Measurements from ENCODE around the gene DNM2.
"Not testable (repeated sequence)": the region's sequence is repeated elsewhere in the genome, so short reads cannot be mapped to it uniquely, and the experiment has no call there.

DNM2 gene

GRCh38 chr19:10752237-10752912 lies 34.5 kb downstream of the DNM2 start:
- no peak for DNase-seq (ENCODE audit: low read depth)

- no peak for DNase-seq (ENCODE audit: low read depth)
Measured at GRCh38 chr19:10752913-10753704, 35.2 kb downstream of the DNM2 start.

- DNase-seq (ENCODE audit: low read depth), result no peak
Measured at GRCh38 chr19:10756371-10756770, 38.5 kb downstream of the DNM2 start.

- no peak for DNase-seq (ENCODE audit: low read depth)
Measured at GRCh38 chr19:10756791-10757190, 38.9 kb downstream of the DNM2 start.

- DNase-seq (ENCODE audit: low read depth), result not testable (repeated sequence)
Measured at GRCh38 chr19:10758050-10758449, 40.2 kb downstream of the DNM2 start.

GRCh38 chr19:10758978-10759377 lies 41.1 kb downstream of the DNM2 start:
- no peak for DNase-seq (ENCODE audit: low read depth)

GRCh38 chr19:10760273-10760944 lies 42.5 kb downstream of the DNM2 start:
- DNase-seq (ENCODE audit: low read depth), result no peak

GRCh38 chr19:10761443-10762250 lies 43.8 kb downstream of the DNM2 start:
- no peak for DNase-seq (ENCODE audit: low read depth)

- DNase-seq (ENCODE audit: low read depth), result no peak
Measured at GRCh38 chr19:10762656-10763055, 44.8 kb downstream of the DNM2 start.

- DNase-seq (ENCODE audit: low read depth), result no peak
Measured at GRCh38 chr19:10763411-10763810, 45.5 kb downstream of the DNM2 start.

GRCh38 chr19:10763828-10764339 lies 46.0 kb downstream of the DNM2 start:
- DNase-seq (ENCODE audit: low read depth), result no peak

GRCh38 chr19:10764340-10764894 lies 46.5 kb downstream of the DNM2 start:
- DNase-seq (ENCODE audit: low read depth), result no peak

- DNase-seq (ENCODE audit: low read depth), result no peak
Measured at GRCh38 chr19:10766049-10766623, 48.3 kb downstream of the DNM2 start.

GRCh38 chr19:10766671-10767201 lies 48.9 kb downstream of the DNM2 start:
- DNase-seq (ENCODE audit: low read depth), result no peak

- no peak for DNase-seq (ENCODE audit: low read depth)
Measured at GRCh38 chr19:10767726-10768125, 49.8 kb downstream of the DNM2 start.

- DNase-seq (ENCODE audit: low read depth), result no peak
Measured at GRCh38 chr19:10768369-10768768, 50.5 kb downstream of the DNM2 start.

- no peak for DNase-seq (ENCODE audit: low read depth)
Measured at GRCh38 chr19:10768936-10769335, 51.1 kb downstream of the DNM2 start.

- DNase-seq (ENCODE audit: low read depth), result no peak
Measured at GRCh38 chr19:10769533-10770491, 51.9 kb downstream of the DNM2 start.

GRCh38 chr19:10773969-10774368 lies 56.1 kb downstream of the DNM2 start:
- DNase-seq (ENCODE audit: low read depth), result no peak

GRCh38 chr19:10774893-10775292 lies 57.0 kb downstream of the DNM2 start:
- DNase-seq (ENCODE audit: low read depth), result no peak
